ENCODE results near the gene ZSCAN5C.
"Not testable (repeated sequence)": the region's sequence is repeated elsewhere in the genome, so short reads cannot be mapped to it uniquely, and the experiment has no call there.

The ZSCAN5C gene

GRCh38 chr19:56201973-56202372 is at the start of gene ZSCAN5C:
ZSCAN5C (plus strand) TSS chr19:56202273; CDS start chr19:56205914, 3,641 bp downstream.
- no peak for DNase-seq (ENCODE audit: low read depth in 2 of 2)

GRCh38 chr19:56152644-56153043 is 49.4 kb upstream of the ZSCAN5C start:
- DNase-seq (ENCODE audit: low read depth in 2 of 2), result no peak

DNA sequence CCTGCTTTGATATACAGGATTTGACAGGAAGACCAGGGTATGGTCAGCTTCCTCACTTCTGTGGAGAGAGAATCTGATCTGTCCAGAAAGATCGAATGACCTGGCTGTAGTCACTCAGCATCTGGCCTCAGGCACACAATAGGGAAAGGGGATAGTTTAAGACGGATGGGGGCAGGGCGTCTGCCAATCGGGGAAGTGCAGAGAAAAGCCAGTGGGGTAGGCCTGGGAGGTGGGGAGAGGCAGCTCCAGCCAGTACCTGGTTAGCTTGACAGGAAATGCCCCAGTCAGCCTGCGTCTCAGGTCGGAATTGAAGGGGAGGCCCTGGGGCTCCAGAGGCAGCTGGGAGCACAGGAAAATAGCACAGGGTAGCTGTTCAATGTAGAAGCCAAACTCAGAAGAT is 48.6 kb upstream of the ZSCAN5C start:
- no peak for DNase-seq (ENCODE audit: low read depth in 2 of 2)

DNA sequence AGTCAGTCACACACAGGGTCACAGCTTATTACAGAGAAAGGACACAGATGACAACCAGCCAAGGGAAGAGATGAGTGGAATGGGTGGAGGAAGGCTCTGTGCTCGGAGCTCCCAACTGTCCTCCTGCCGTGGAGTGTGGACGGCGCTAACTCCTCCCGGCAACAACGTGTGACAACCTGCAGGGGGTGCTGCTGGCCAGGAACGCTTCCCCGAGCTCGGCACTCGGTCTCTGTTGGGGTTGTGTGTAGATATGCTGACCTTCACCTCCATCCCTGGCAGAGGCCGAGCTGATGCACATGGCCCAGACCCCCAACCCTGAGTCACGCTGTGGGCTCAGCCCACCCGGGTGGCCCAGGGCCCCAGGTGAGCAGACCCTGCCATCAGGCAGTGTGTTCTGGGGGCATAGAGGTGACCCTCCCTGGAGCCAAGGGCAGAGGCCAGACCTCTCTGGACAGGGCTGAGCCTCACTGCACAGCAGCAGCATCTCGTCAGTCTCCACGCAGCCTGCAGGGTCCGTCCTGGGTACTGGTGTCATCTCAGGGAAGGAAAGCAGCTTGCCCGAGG is 46.9 kb upstream of the ZSCAN5C start:
- DNase-seq (ENCODE audit: low read depth in 2 of 2), result no peak

DNA sequence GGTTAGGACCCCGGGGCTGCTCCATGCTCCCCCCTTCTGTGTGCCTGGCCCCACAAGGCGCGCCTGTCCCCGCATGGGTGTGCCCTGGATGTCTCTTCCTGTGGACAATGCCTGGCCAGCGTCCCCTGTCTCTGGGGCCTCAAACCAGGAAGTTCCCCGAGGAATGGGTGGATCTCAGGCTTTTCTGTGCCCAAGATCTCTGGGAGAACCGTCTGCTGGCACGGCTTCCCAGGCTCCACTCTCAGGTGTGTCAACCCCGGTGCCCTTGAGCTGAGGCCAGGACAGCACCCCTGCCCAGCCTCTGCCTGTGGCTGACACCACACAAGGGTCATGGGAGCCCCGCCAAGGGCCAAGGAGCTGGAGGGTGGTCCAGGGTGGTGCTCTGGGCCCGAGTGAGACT is 45.3 kb upstream of the ZSCAN5C start:
- DNase-seq (ENCODE audit: low read depth in 2 of 2), result no peak

GRCh38 chr19:56158170-56158757 is 43.8 kb upstream of the ZSCAN5C start:
- DNase-seq (ENCODE audit: low read depth in 2 of 2), result no peak

- no peak for DNase-seq (ENCODE audit: low read depth in 2 of 2)
These were observed 43.0 kb upstream of the ZSCAN5C start for GRCh38 chr19:56159009-56159559.

GRCh38 chr19:56159622-56160271 is 42.3 kb upstream of the ZSCAN5C start:
- DNase-seq (ENCODE audit: low read depth in 2 of 2), result no peak

DNA sequence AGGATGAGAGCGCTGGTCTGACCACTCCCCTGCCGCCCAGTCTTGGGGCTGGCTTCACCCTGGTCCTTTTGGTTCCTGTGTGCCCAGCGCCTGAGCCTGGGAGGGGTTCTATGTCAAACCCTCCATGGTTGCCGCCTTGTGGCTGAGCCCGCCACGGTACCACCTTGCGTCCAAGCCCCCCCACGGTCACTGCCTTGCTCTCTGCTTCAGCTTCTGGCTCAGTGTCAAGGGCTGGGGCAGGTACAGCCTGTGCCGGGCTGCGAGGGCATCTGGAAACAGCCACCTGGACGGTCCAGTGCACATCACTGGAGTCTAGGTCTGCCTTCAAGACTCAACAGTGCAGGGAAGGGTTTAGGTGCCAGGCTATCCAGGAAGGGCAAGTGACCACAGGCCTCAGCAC is 40.5 kb upstream of the ZSCAN5C start:
- DNase-seq (ENCODE audit: low read depth in 2 of 2), result no peak

GRCh38 chr19:56162258-56162657 is 39.8 kb upstream of the ZSCAN5C start:
- DNase-seq (ENCODE audit: low read depth in 2 of 2), result no peak

GRCh38 chr19:56163097-56163496 is 39.0 kb upstream of the ZSCAN5C start:
- DNase-seq (ENCODE audit: low read depth in 2 of 2), result no peak

- no peak for DNase-seq (ENCODE audit: low read depth in 2 of 2)
These were observed 35.0 kb upstream of the ZSCAN5C start for GRCh38 chr19:56167064-56167578.

GRCh38 chr19:56170261-56170660 is 31.8 kb upstream of the ZSCAN5C start:
- no peak for DNase-seq (ENCODE audit: low read depth in 2 of 2)

DNA sequence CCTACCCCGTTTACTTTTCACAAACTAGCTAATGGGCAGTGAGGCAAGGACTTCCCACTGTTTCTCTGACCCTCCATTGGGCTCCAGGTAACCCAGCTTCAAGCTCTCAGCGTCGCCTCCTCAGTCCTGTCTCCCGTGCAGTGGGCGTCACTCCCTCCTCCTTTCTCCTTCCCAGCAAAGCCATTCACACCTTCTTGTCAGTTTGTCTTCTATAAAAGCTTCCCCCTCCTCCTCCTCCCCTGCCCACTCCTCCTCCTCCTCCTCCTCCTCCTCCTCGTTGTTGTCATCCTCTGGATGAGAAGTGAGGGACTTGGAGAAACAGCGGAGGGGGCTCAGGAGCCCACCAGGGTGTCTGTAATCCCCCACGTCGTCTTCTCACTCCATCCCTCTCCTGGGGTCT is 28.0 kb upstream of the ZSCAN5C start:
- no peak for DNase-seq (ENCODE audit: low read depth in 2 of 2)

- DNase-seq (ENCODE audit: low read depth in 2 of 2), result no peak
These were observed 27.5 kb upstream of the ZSCAN5C start for GRCh38 chr19:56174550-56174949.

- not testable (repeated sequence) for DNase-seq (ENCODE audit: low read depth in 2 of 2)
These were observed 26.2 kb upstream of the ZSCAN5C start, which contains the start of gene GALP for GRCh38 chr19:56175861-56176307. GALP (plus strand) TSS chr19:56176008; CDS start chr19:56177109, 1,101 bp downstream.

DNA sequence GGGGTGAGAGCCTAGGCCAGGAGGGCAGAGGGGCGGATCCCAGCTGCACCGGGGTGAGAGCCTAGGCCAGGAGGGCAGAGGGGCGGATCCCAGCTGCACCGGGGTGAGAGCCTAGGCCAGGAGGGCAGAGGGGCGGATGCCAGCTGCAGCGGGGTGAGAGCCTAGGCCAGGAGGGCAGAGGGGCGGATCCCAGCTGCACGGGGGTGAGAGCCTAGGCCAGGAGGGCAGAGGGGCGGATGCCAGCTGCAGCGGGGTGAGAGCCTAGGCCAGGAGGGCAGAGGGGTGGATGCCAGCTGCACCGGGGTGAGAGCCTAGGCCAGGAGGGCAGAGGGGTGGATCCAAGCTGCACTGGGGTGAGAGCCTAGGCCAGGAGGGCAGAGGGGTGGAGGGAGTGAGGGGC is 25.8 kb upstream of the ZSCAN5C start:
- not testable (repeated sequence) for DNase-seq (ENCODE audit: low read depth in 2 of 2)

GRCh38 chr19:56176881-56177280 is 25.2 kb upstream of the ZSCAN5C start:
- DNase-seq (ENCODE audit: low read depth in 2 of 2), result no peak

GRCh38 chr19:56177564-56178243 is 24.4 kb upstream of the ZSCAN5C start:
- DNase-seq (ENCODE audit: low read depth in 2 of 2), result no peak

- DNase-seq (ENCODE audit: low read depth in 2 of 2), result no peak
These were observed 12.3 kb upstream of the ZSCAN5C start for GRCh38 chr19:56189785-56190184.

GRCh38 chr19:56191115-56191514 is 11.0 kb upstream of the ZSCAN5C start:
- no peak for DNase-seq (ENCODE audit: low read depth in 2 of 2)

DNA sequence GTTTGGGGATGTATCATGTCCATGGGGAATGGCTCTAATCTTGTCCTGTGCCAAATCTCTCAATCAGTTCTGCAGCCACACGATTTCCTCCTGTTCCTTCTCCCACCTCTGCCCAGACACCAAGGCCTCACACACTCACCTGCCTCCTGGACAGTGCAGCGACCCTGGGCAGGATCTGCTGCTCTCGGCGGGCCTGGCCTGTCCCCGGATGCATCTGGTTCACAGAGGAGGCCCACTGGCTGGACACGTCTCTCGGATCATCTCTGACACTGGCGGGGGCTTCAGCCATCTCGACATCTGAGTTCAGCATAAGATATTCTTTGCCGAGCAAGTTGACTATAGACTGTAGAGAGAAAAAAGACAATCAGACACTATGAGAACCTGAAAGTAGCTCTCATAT is 10.4 kb upstream of the ZSCAN5C start:
- DNase-seq (ENCODE audit: low read depth in 2 of 2), result no peak

All from stimulated activated CD8-positive, alpha-beta memory T cell treated with anti-CD3 and anti-CD28 coated beads, Interleukin-2, amount 100 ng/mL, for 1 hour (primary cell).